22Rv1 (cell line): ENCODE results near the gene FAM184A.

Experiments used
- H3K27ac ChIP-seq: fragments of 450-650 bp; 2 replicates; pipeline ENCODE4 v1.5.1; 2017
- CTCF ChIP-seq: fragments of 450-650 bp; IDR thresholded peaks from 2 replicates; pipeline ENCODE4 v1.5.1; 2017; ENCODE audit warnings: mild to moderate bottlenecking
- ZFX ChIP-seq: fragments of 450-650 bp; IDR thresholded peaks from 2 replicates; pipeline ENCODE4 v1.6.1; 2017; ENCODE audit warnings: antibody characterized with exemption, borderline replicate concordance

FAM184A gene

GRCh38 chr6:118992186-118992795, 86.2 kb downstream of the FAM184A start:
- H3K27ac ChIP-seq: no peak overlapping the region
- TF ChIP-seq ZFX: no peak
- no peak for TF ChIP-seq CTCF

GRCh38 chr6:118986312-118986711, 92.2 kb downstream of the FAM184A start:
- no peak for TF ChIP-seq CTCF
- no peak for TF ChIP-seq ZFX

GRCh38 chr6:118985123-118985830, 93.2 kb downstream of the FAM184A start:
- TF ChIP-seq ZFX (no peak), CTCF (no peak)
- no peak overlapping the region for H3K27ac ChIP-seq

More at GRCh38 chr6:118986312-118986711, 92.2 kb downstream of the FAM184A start:
- H3K27ac ChIP-seq: no peak overlapping the region

GRCh38 chr6:118984342-118984741, 94.1 kb downstream of the FAM184A start:
- TF ChIP-seq ZFX: no peak
- no peak overlapping the region for H3K27ac ChIP-seq

- H3K27ac ChIP-seq: no peak overlapping the region
- no peak for TF ChIP-seq CTCF
- no peak for TF ChIP-seq ZFX
Measured at GRCh38 chr6:118982575-118982911, 95.9 kb downstream of the FAM184A start.

- no peak overlapping the region for H3K27ac ChIP-seq
- no peak for TF ChIP-seq CTCF
- no peak for TF ChIP-seq ZFX
Measured at GRCh38 chr6:118981884-118982574, 96.4 kb downstream of the FAM184A start.

- no peak for TF ChIP-seq ZFX
- no peak for TF ChIP-seq CTCF
Measured at GRCh38 chr6:118980063-118980462, 98.4 kb downstream of the FAM184A start.

More at GRCh38 chr6:118980063-118980462, 98.4 kb downstream of the FAM184A start:
- H3K27ac ChIP-seq: no peak overlapping the region
